Non-pigmented ciliary epithelial cell (primary cell): ENCODE measurements around the gene KHK.

ENCODE experiments used
- DNase-seq: peaks from one replicate; pipeline ENCODE4 v3.0.0-alpha.2; 2010; ENCODE audit warnings: low read depth

KHK gene

GRCh38 chr2:27082773-27083409 is 3.7 kb upstream of the KHK start:
- DNase-seq: no peak

- no peak for DNase-seq
These were observed 2.9 kb upstream of the KHK start for GRCh38 chr2:27083410-27084296.

GRCh38 chr2:27084297-27085061 is 2.1 kb upstream of the KHK start:
- no peak for DNase-seq

GRCh38 chr2:27085062-27085672 is 1.4 kb upstream of the KHK start:
- no peak for DNase-seq

- DNase-seq: no peak
These were observed 891 bp upstream of the KHK start for GRCh38 chr2:27085673-27086089.

GRCh38 chr2:27086090-27086723 is 365 bp upstream of the KHK start:
- no peak for DNase-seq

GRCh38 chr2:27087823-27088410 is 1.3 kb downstream of the KHK start:
- DNase-seq: no peak

GRCh38 chr2:27088634-27089033 is 2.1 kb downstream of the KHK start:
- DNase-seq: no peak

GRCh38 chr2:27089111-27089954 is 2.8 kb downstream of the KHK start:
- no peak for DNase-seq

- DNase-seq: no peak
These were observed 5.4 kb downstream of the KHK start for GRCh38 chr2:27091746-27092695.

GRCh38 chr2:27092696-27093429 is 6.3 kb downstream of the KHK start:
- no peak for DNase-seq

GRCh38 chr2:27093430-27094352 is 7.1 kb downstream of the KHK start:
- no peak for DNase-seq

GRCh38 chr2:27094353-27094984 is 7.9 kb downstream of the KHK start:
- DNase-seq: no peak

GRCh38 chr2:27095427-27095744 is 8.8 kb downstream of the KHK start:
- no peak for DNase-seq

GRCh38 chr2:27095745-27096651 is 9.4 kb downstream of the KHK start:
- no peak for DNase-seq

- DNase-seq: no peak
These were observed 10.3 kb downstream of the KHK start for GRCh38 chr2:27096748-27097297.
